ENCODE measurements around the gene SPP2. TPM values are rescaled to one million over a fixed set of nuclear protein-coding genes. Genes with fewer than 3 reads are reported as not detected.

The SPP2 gene
- total and polyA plus RNA-seq, 2 of the 8 experiments (the other 6 are each of a cell fraction or from before 2014, with no cell fraction given), result not detected

- TF ChIP-seq SUZ12 (IDR thresholded peaks at IDR 0.05; ENCODE audit: low read length) (no peak), TAF7 (optimal IDR thresholded peaks at IDR 0.05; ENCODE audit: borderline replicate concordance, low read depth, low read length) (no peak), HDAC2 (IDR thresholded peaks at IDR 0.05; ENCODE audit: borderline replicate concordance in 1 of 2, low read depth in 2 of 2, low read length in 2 of 2) (no peak), SIN3A (conservative IDR thresholded peaks at IDR 0.05 in 1 of 2, IDR thresholded peaks at IDR 0.05 in 1 of 2; ENCODE audit: low read depth in 1 of 2, low read length in 2 of 2) (no peak), RXRA (IDR thresholded peaks at IDR 0.05; ENCODE audit: insufficient read depth, low read depth, low read length) (no peak)
Measured at GRCh38 chr2:234083572-234084348, 33.3 kb downstream of the SPP2 start (continued).

Measured in H1 (cell line).